Endothelial cell of umbilical vein (primary cell): ENCODE measurements around the gene GPAT2.
"Not testable (repeated sequence)": the region's sequence is repeated elsewhere in the genome, so short reads cannot be mapped to it uniquely, and the experiment has no call there.

Experiments
- EZH2 ChIP-seq: IDR thresholded peaks from 2 replicates; pipeline ENCODE4 v1.6.1; 2012; ENCODE audit warnings: borderline replicate concordance, low read depth, mild to moderate bottlenecking, moderate library complexity, low read length, inconsistent platforms; ENCODE audit not compliant: severe bottlenecking
- FOS ChIP-seq: IDR thresholded peaks from 2 replicates; pipeline ENCODE4 v1.6.1; 2011; ENCODE audit warnings: mild to moderate bottlenecking, low read length, moderate library complexity, borderline replicate concordance; ENCODE audit not compliant: insufficient read depth
- POLR2A ChIP-seq: IDR thresholded peaks from 2 replicates; pipeline ENCODE4 v1.6.1; 2012; ENCODE audit warnings: low read depth, mild to moderate bottlenecking, control low read depth, low read length
- POLR2AphosphoS5 ChIP-seq: IDR thresholded peaks from 2 replicates; pipeline ENCODE4 v1.6.1; 2012; ENCODE audit warnings: low read depth, mild to moderate bottlenecking, control low read depth, low read length, moderate library complexity; ENCODE audit not compliant: insufficient read depth
- TF ChIP-seq, protein P1 (sequence below), 2 donors: IDR thresholded peaks; 1 replicate in 1 of 2; 2 replicates in 1 of 2; pipeline ENCODE4 v1.5.1; 2011; ENCODE audit warnings: low read length in 2 of 2, mild to moderate bottlenecking in 2 of 2, moderate library complexity in 2 of 2, control low read depth in 1 of 2, inconsistent platforms in 1 of 2, low read depth in 1 of 2; ENCODE audit not compliant: insufficient read depth in 1 of 2; ENCODE audit errors: extremely low read depth in 1 of 2

GRCh38 chr2:96049049-96049916, 14.6 kb upstream of the GPAT2 start:
- TF ChIP-seq, protein P1, sequence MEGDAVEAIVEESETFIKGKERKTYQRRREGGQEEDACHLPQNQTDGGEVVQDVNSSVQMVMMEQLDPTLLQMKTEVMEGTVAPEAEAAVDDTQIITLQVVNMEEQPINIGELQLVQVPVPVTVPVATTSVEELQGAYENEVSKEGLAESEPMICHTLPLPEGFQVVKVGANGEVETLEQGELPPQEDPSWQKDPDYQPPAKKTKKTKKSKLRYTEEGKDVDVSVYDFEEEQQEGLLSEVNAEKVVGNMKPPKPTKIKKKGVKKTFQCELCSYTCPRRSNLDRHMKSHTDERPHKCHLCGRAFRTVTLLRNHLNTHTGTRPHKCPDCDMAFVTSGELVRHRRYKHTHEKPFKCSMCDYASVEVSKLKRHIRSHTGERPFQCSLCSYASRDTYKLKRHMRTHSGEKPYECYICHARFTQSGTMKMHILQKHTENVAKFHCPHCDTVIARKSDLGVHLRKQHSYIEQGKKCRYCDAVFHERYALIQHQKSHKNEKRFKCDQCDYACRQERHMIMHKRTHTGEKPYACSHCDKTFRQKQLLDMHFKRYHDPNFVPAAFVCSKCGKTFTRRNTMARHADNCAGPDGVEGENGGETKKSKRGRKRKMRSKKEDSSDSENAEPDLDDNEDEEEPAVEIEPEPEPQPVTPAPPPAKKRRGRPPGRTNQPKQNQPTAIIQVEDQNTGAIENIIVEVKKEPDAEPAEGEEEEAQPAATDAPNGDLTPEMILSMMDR (IDR thresholded peaks at IDR 0.05; ENCODE audit: extremely low read depth in 1 of 2, insufficient read depth in 1 of 2, low read depth in 1 of 2, low read length in 2 of 2) = not testable (repeated sequence)
- TF ChIP-seq POLR2AphosphoS5, EZH2, POLR2A, FOS: not testable (repeated sequence)
